H1 (cell line): Measurements from ENCODE around the gene ZNF606. TPM values are rescaled to one million over a fixed set of nuclear protein-coding genes. Genes with fewer than 3 reads are reported as not detected.

Experiments used
- BRCA1 ChIP-seq: IDR thresholded peaks from 2 replicates; pipeline ENCODE4 v1.6.1; 2012; ENCODE audit warnings: low read depth, low read length, improper control_type of control experiment
- CEBPB ChIP-seq: IDR thresholded peaks from 2 replicates; pipeline ENCODE4 v1.6.1; 2012; ENCODE audit warnings: low read depth, low read length
- GABPA ChIP-seq: IDR thresholded peaks from 2 replicates; pipeline ENCODE4 v1.6.1; 2011; ENCODE audit warnings: mild to moderate bottlenecking, low read length, moderate library complexity, borderline replicate concordance; ENCODE audit not compliant: insufficient read depth
- RXRA ChIP-seq: IDR thresholded peaks from 2 replicates; pipeline ENCODE4 v1.6.1; 2011; ENCODE audit warnings: low read depth, mild to moderate bottlenecking, low read length, moderate library complexity; ENCODE audit not compliant: insufficient read depth
- SIX5 ChIP-seq: IDR thresholded peaks from 2 replicates; pipeline ENCODE4 v1.6.1; 2011; ENCODE audit warnings: mild to moderate bottlenecking, low read depth, low read length
- SP1 ChIP-seq: IDR thresholded peaks from 2 replicates; pipeline ENCODE4 v1.6.1; 2011; ENCODE audit warnings: low read depth, low read length
- polyA plus RNA-seq, 7 experiments: library from polyadenylated mRNA; depleted of rRNA in 3 of 7; stranded (reverse) in 5 of 7; unstranded in 2 of 7; fragments of >200 nt in 5 of 7; fragments of 200-250 nt in 2 of 7; gene quantifications; 1 replicate in 5 of 7; 2 replicates in 1 of 7; 4 replicates in 1 of 7; pipeline versions ENCODE4 v1.2.1 to v1.2.3, GENCODE V29; 2011 to 2013; ENCODE audit warnings: missing spikeins in 2 of 7, mixed read lengths in 2 of 7
- total RNA-seq: library from RNA; stranded (reverse); fragmentation: NEBNext Ultra II Directional; extraction: Animal tissue kit (Norgen Biotek cat#: 25700); gene quantifications from 2 replicates; pipeline ENCODE4 v1.2.1, GENCODE V29; 2021

ZNF606 gene
- total and polyA plus RNA-seq, 2 of the 8 experiments (the other 6 are each of a cell fraction or from before 2014, with no cell fraction given): 5.2 to 19.3 TPM

- TF ChIP-seq SIX5 (no peak), SP1 (no peak), CEBPB (no peak), BRCA1 (no peak), GABPA (no peak), RXRA (no peak)
Observed at GRCh38 chr19:57954996-57955395, 47.6 kb downstream of the ZNF606 start (continued).
